GM03348 (cell line): ENCODE results near the gene PCDHGA4.
A peak's percentile ranks its signal among the peaks of the same experiment; 100 is the strongest.
"Not testable (repeated sequence)": the region's sequence is repeated elsewhere in the genome, so short reads cannot be mapped to it uniquely, and the experiment has no call there.

Source experiments
- DNase-seq: peaks from one replicate; pipeline ENCODE4 v3.0.0; 2012; ENCODE audit warnings: low spot score

PCDHGA4 gene

GRCh38 chr5:141384471-141385267 is 29.8 kb downstream of the PCDHGA4 start:
- DNase-seq = no peak

GRCh38 chr5:141387557-141388311 is 32.9 kb downstream of the PCDHGA4 start, which contains the start of gene PCDHGB4:
TSS of gene PCDHGB4 (plus strand) at chr5:141387698. CDS start at chr5:141387885, 187 bp downstream.
- peak; percentile 57 for DNase-seq

DNA sequence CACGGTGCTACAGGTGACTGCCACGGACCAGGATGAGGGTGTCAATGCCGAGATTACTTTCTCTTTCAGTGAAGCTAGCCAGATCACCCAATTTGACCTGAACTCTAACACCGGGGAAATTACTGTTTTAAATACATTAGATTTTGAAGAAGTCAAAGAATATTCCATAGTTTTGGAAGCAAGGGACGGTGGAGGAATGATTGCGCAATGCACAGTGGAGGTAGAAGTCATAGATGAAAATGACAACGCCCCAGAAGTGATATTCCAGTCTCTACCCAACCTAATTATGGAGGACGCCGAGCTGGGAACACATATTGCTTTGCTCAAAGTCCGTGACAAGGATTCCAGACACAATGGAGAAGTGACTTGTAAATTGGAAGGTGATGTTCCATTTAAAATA is 33.8 kb downstream of the PCDHGA4 start:
- no peak for DNase-seq

- no peak for DNase-seq
Measured at GRCh38 chr5:141389153-141390042, 34.6 kb downstream of the PCDHGA4 start.

GRCh38 chr5:141392429-141393198 is 37.8 kb downstream of the PCDHGA4 start, which contains the start of gene PCDHGA8:
TSS of gene PCDHGA8 (plus strand) at chr5:141392633. CDS start at chr5:141392814, 181 bp downstream.
- peak; percentile 15 for DNase-seq

GRCh38 chr5:141393267-141393666 is 38.4 kb downstream of the PCDHGA4 start:
- DNase-seq = no peak

- not testable (repeated sequence) for DNase-seq
Measured at GRCh38 chr5:141394401-141395187, 39.8 kb downstream of the PCDHGA4 start.

GRCh38 chr5:141397756-141398551 is 43.1 kb downstream of the PCDHGA4 start, which contains the start of gene PCDHGB5:
TSS of gene PCDHGB5 (plus strand) at chr5:141397947. CDS start at chr5:141398128, 181 bp downstream.
- peak; percentile 39 for DNase-seq

GRCh38 chr5:141398608-141399007 is 43.8 kb downstream of the PCDHGA4 start:
- no peak for DNase-seq

- no peak for DNase-seq
Measured at GRCh38 chr5:141399555-141400258, 44.9 kb downstream of the PCDHGA4 start.

DNA sequence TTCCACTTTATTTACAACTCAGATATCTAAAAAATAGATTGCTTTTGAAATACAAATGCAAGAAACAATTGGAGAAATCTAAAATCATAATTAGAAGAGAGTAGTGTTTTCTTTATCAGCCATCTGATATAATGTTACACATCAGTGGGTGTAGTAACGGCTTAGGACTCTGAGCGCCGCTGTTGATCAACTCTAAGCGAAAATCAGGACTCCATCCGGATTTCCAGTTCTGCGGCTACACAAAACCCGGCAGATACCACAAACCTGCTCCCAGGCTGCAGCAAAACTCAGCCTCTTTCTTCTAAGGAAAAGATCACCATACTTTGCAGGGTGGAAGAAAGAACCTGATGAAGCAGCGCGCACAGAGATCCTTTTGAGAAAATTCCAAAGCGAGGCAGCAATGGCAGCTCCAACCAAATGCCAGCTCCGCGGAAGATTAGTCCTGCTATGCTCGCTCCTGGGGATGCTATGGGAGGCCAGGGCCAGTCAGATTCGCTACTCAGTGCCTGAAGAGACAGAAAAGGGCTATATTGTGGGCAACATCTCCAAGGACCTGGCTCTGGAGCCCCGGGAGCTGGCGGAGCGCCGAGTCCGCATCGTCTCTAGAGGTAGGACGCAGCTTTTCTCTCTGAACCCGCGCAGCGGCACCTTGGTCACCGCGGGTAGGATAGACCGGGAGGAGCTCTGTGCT is 47.9 kb downstream of the PCDHGA4 start, which contains the start of gene PCDHGA9:
PCDHGA9 (plus strand) TSS at position 226 of the 691 bp plus-strand sequence; CDS start at position 401, 175 bp downstream.
- peak; percentile 51 for DNase-seq

DNA sequence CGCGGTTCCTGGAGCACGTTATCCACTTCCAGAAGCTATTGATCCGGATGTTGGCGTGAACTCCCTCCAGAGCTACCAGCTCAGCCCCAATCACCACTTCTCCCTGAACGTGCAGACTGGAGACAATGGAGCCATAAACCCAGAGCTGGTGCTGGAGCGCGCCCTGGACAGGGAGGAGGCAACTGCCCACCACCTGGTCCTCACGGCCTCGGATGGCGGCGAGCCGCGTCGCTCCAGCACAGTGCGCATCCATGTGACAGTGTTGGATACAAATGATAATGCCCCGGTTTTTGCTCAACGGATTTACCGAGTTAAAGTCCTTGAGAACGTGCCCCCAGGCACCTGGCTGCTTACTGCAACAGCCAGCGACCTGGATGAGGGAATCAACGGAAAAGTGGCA is 48.6 kb downstream of the PCDHGA4 start:
- DNase-seq = no peak
